KOPT-K1 (cell line): ENCODE results near the gene MFF.

Experiments
- H3K27ac ChIP-seq: fragments of 200-600 bp; sonication (generic); 2 replicates; pipeline ENCODE4 v1.5.1; 2016; ENCODE audit warnings: antibody characterized with exemption, mild to moderate bottlenecking, low read depth, low read length; ENCODE audit not compliant: poor library complexity, severe bottlenecking
- H3K36me3 ChIP-seq: fragments of 200-600 bp; sonication (generic); 2 replicates; pipeline ENCODE4 v1.5.1; 2017; ENCODE audit warnings: antibody characterized with exemption, mild to moderate bottlenecking, low read length, moderate library complexity; ENCODE audit not compliant: insufficient read depth
- H3K9me3 ChIP-seq: fragments of 200-600 bp; sonication (generic); 2 replicates; pipeline ENCODE4 v1.5.1; 2017; ENCODE audit warnings: antibody characterized with exemption, low read length, mild to moderate bottlenecking; ENCODE audit not compliant: insufficient read depth, poor library complexity, severe bottlenecking

Gene MFF

GRCh38 chr2:227320305-227321094 lies 4.6 kb upstream of the MFF start:
- no peaks in the 10 kb centered on the region for H3K9me3 ChIP-seq
- H3K36me3 ChIP-seq, result no peaks in the 10 kb centered on the region
- H3K27ac ChIP-seq, result no peak overlapping the region

- no peaks in the 10 kb centered on the region for H3K36me3 ChIP-seq
- no peaks in the 10 kb centered on the region for H3K9me3 ChIP-seq
- no peak overlapping the region for H3K27ac ChIP-seq
Observed at GRCh38 chr2:227322530-227323205, 2.4 kb upstream of the MFF start.

- H3K27ac ChIP-seq, result no peak overlapping the region
- no peaks in the 10 kb centered on the region for H3K9me3 ChIP-seq
- H3K36me3 ChIP-seq, result peaks cover 3% of the 10 kb centered on the region; the same call in 1 of the 2 replicates
Observed at GRCh38 chr2:227323818-227324217, 1.2 kb upstream of the MFF start.

GRCh38 chr2:227324642-227324994 lies 433 bp upstream of the MFF start:
- Histone ChIP-seq H3K27ac (peak overlapping the region; percentile 83), H3K36me3 (peaks cover 11% of the 10 kb centered on the region), H3K9me3 (no peaks in the 10 kb centered on the region)

- peaks cover 21% of the 10 kb centered on the region for H3K36me3 ChIP-seq
- peak overlapping the region; percentile 83 for H3K27ac ChIP-seq
- no peaks in the 10 kb centered on the region for H3K9me3 ChIP-seq
Observed at GRCh38 chr2:227325839-227326195, 766 bp downstream of the MFF start.

GRCh38 chr2:227326783-227327182 lies 1.7 kb downstream of the MFF start:
- Histone ChIP-seq H3K27ac (no peak overlapping the region), H3K9me3 (no peaks in the 10 kb centered on the region), H3K36me3 (peaks cover 29% of the 10 kb centered on the region)

- Histone ChIP-seq H3K9me3 (no peaks in the 10 kb centered on the region), H3K27ac (no peak overlapping the region), H3K36me3 (peaks cover 95% of the 10 kb centered on the region)
Observed at GRCh38 chr2:227335713-227336112, 10.7 kb downstream of the MFF start.

GRCh38 chr2:227337442-227337841 lies 12.4 kb downstream of the MFF start:
- Histone ChIP-seq H3K27ac (no peak overlapping the region), H3K36me3 (peaks cover 96% of the 10 kb centered on the region), H3K9me3 (no peaks in the 10 kb centered on the region)

GRCh38 chr2:227339098-227339599 lies 14.1 kb downstream of the MFF start:
- Histone ChIP-seq H3K9me3 (no peaks in the 10 kb centered on the region), H3K27ac (no peak overlapping the region), H3K36me3 (peaks cover 94% of the 10 kb centered on the region)

- Histone ChIP-seq H3K9me3 (no peaks in the 10 kb centered on the region), H3K27ac (no peak overlapping the region), H3K36me3 (peaks cover 84% of the 10 kb centered on the region)
Observed at GRCh38 chr2:227340106-227340505, 15.1 kb downstream of the MFF start.

- Histone ChIP-seq H3K27ac (no peak overlapping the region), H3K36me3 (peaks cover 84% of the 10 kb centered on the region), H3K9me3 (no peaks in the 10 kb centered on the region)
Observed at GRCh38 chr2:227341553-227341952, 16.5 kb downstream of the MFF start.

GRCh38 chr2:227344231-227344630 lies 19.2 kb downstream of the MFF start:
- Histone ChIP-seq H3K36me3 (peaks cover 84% of the 10 kb centered on the region), H3K9me3 (no peaks in the 10 kb centered on the region), H3K27ac (no peak overlapping the region)

- Histone ChIP-seq H3K36me3 (peaks cover 73% of the 10 kb centered on the region), H3K9me3 (no peaks in the 10 kb centered on the region), H3K27ac (no peak overlapping the region)
Observed at GRCh38 chr2:227347117-227347516, 22.1 kb downstream of the MFF start.

- peaks cover 65% of the 10 kb centered on the region for H3K36me3 ChIP-seq
- H3K9me3 ChIP-seq, result no peaks in the 10 kb centered on the region
- H3K27ac ChIP-seq, result no peak overlapping the region
Observed at GRCh38 chr2:227348324-227348723, 23.3 kb downstream of the MFF start.

GRCh38 chr2:227349989-227350612 lies 25.1 kb downstream of the MFF start:
- H3K9me3 ChIP-seq, result no peaks in the 10 kb centered on the region
- H3K27ac ChIP-seq, result no peak overlapping the region
- peaks cover 60% of the 10 kb centered on the region for H3K36me3 ChIP-seq
